HG03097 (cell line): Measurements from ENCODE around the gene CA5A.

ENCODE experiments used
- ATAC-seq: cut with Tn5 transposase; IDR thresholded peaks from one replicate; pipeline ENCODE4 v1.9.1; 2021; ENCODE audit not compliant: unreplicated experiment, low FRiP score

Gene CA5A

GRCh38 chr16:87842209-87842869 lies 94.0 kb downstream of the CA5A start:
- ATAC-seq, result no peak

GRCh38 chr16:87841340-87842208 lies 94.8 kb downstream of the CA5A start:
- ATAC-seq, result no peak

GRCh38 chr16:87840271-87840978 lies 95.9 kb downstream of the CA5A start:
- no peak for ATAC-seq

- no peak for ATAC-seq
Measured at GRCh38 chr16:87839542-87840270, 96.6 kb downstream of the CA5A start.

- ATAC-seq, result no peak
Measured at GRCh38 chr16:87838643-87839541, 97.4 kb downstream of the CA5A start.
